ENCODE measurements around the gene B3GALT6.

The B3GALT6 gene

DNA sequence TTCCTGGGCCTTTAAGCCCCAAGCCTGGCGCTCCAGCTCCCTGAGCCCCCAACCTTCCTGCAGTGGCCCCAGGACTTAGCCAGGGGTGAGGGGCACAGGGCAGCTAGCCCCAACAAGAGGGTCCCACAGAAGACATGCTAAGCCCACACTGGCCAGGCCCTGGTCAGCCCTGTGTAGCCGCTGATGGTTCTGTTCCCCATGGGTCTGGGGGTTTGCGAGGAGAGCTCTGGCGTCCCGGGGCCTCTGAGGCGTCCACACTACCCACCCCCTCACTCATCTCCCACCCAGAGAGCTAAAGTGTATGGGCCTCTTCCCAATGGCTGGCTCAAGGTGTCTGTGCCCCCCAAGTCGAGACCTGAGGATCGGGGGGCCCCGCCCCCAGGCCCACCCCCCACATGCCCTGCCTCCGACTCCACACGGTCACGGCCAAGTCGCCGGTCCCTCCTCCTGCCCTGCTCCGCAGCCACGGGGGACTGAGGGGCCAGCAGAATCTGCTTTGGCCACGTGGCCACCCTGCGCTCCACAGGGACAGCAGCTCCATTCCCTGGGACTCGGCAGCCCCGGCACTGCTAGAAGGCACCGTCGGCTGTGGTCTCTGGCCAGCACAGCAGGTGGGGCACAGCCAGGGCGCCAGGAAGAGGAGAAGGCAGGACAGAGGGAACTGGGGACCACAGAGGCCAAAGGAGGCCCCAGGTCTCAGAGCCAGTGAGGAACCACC is 33.5 kb upstream of the B3GALT6 start:
- Mint-ChIP-seq H3K27me3 (no peaks in the 10 kb centered on the region), H3K4me1 (peaks cover 6% of the 10 kb centered on the region), H3K27ac (peak overlapping the region; percentile 35), H3K9me3 (no peaks in the 10 kb centered on the region), H3K4me3 (no peak overlapping the region), H3K36me3 (peaks cover 2% of the 10 kb centered on the region)

DNA sequence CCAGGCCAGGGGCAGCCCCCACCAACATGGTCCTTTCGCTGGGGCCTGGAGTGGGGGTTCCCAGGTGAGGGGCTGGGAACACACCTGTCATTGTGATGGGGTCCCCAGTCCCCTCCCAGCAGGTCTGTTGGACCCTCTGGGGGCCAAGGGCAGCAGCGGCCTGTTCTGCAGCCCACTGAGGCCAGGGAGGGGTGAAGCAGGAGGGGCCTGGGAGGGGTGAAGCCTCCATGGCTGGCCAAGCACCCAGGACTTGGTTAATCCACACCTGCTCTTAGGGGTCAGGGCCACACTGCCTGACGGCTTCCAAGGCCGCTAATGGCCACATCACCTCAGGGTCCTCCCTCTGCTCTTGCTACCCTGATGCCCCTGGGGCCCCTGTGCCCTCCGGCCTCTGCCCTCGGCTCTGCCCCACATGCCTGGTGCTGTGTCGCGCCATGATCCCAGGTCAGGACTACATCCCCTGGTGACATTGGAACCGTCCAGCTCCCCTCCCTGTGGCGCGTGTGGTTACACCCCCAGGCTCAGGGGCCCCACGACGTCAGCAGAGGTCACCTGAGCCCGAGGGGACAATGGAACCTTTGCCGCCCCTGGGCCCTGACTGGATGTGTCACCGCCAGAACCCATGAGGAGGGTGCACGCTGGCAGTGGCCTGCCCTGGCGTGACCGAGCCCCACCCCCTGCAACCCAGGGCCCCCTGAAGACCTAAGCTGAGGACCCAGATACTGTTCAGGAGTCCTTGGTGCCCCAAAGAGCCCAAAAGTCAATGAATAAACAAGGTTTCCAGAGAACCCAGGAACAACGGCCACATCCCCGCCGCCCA is 32.7 kb upstream of the B3GALT6 start:
- Mint-ChIP-seq H3K9me3 (no peaks in the 10 kb centered on the region), H3K4me3 (peak overlapping the region; percentile 60), H3K27me3 (no peaks in the 10 kb centered on the region), H3K4me1 (peaks cover 6% of the 10 kb centered on the region), H3K27ac (peak overlapping the region; percentile 62), H3K36me3 (peaks cover 2% of the 10 kb centered on the region)

DNA sequence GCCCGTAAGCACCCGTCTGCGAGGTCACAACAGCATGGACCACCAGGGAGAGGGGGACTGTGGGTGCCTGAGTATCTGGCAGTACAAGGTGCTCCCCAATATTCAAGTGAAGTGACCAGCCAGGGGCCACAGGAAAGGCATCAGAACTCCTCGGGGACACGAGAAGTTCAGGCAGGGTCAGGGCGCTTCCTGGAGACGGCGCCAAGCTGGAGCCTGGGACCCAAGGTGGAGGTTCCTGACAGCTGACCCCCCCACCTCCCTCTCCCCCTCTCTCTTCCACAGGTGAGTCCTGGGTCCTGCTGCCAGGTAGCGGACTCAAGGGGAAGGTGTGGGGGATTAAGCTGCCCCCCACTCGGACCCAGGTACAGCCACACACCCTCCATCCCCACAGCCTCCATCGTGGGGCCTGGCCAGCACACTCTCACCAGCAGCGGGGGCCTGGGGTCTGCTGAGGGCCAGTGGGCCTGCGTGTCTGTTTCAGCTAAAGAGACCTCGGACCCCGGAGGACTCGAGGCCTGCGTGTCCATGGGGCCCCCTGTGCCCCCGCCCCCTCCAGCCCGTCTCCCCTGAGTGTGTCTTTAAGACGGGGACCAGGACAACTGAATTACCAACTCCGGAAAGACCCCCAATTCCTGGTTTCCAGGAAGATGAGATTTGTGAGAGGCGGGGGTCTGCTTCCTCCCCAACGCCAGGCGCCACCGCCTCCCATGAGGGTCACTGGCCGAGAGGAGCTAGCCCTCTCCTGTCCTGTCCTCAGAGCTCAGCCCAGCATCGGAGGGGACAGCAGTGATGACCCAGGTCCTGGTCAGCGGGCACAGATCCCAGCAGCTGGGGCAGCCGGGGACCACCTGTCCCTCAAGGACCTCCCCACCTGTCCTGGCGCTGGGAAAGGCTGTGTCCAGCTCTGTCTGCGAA is 31.8 kb upstream of the B3GALT6 start:
- peaks cover 6% of the 10 kb centered on the region for H3K4me1 Mint-ChIP-seq
- H3K36me3 Mint-ChIP-seq = peaks cover under 1% of the 10 kb centered on the region
- no peaks in the 10 kb centered on the region for H3K27me3 Mint-ChIP-seq
- H3K27ac Mint-ChIP-seq = peak overlapping the region; percentile 86
- H3K4me3 Mint-ChIP-seq = peak overlapping the region; percentile 72
- no peaks in the 10 kb centered on the region for H3K9me3 Mint-ChIP-seq

DNA sequence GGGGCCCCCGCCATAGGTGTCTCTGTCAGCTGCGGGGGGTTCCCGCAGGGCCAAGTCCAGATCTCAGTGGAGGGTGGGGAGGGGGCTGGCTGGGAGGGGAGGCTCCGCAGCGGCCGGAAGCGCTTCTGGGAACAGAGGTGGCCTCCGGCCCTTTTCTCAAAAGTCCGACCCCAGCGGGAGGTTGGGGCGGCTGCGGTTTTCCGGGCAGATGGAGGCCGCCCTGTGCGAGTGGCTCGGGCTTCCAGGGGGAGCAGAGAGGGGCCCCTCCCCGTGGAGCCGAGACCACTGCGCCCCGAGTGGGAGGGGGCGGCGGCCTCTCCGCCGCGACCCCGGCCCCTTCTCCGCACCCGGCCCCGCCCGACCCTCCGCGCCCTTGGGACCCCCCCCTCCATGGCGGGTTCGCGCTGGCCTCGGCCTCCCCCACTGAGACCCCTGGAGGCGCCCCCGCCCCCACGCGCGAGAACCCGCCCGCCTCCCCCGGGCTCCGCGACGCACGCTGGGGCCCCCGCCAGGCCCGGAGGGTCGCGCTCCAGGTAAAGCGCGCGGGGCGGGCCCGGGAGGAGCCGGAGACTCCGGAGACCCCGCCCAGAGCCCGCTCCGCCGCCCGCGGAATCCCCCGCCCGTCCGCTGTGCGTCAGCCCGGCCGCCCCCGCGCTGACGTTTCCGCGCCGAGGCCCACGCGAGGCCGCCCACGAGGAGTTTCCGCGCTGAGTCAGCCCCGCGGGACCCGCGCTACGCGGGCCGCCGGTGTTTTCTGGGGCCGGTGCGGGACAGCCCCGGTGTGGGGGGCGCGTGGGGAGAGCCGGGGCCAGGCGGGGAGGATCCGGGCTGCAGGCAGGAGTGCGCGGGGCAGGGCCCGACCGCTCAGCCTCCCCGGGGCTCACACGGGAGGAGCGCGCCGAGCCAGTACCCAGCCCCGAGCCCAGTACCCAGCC is 30.9 kb upstream of the B3GALT6 start:
- H3K27me3 Mint-ChIP-seq = no peaks in the 10 kb centered on the region
- peaks cover 6% of the 10 kb centered on the region for H3K4me1 Mint-ChIP-seq
- H3K27ac Mint-ChIP-seq = no peak overlapping the region
- no peaks in the 10 kb centered on the region for H3K36me3 Mint-ChIP-seq
- no peaks in the 10 kb centered on the region for H3K9me3 Mint-ChIP-seq
- peak overlapping the region; percentile 72 for H3K4me3 Mint-ChIP-seq

DNA sequence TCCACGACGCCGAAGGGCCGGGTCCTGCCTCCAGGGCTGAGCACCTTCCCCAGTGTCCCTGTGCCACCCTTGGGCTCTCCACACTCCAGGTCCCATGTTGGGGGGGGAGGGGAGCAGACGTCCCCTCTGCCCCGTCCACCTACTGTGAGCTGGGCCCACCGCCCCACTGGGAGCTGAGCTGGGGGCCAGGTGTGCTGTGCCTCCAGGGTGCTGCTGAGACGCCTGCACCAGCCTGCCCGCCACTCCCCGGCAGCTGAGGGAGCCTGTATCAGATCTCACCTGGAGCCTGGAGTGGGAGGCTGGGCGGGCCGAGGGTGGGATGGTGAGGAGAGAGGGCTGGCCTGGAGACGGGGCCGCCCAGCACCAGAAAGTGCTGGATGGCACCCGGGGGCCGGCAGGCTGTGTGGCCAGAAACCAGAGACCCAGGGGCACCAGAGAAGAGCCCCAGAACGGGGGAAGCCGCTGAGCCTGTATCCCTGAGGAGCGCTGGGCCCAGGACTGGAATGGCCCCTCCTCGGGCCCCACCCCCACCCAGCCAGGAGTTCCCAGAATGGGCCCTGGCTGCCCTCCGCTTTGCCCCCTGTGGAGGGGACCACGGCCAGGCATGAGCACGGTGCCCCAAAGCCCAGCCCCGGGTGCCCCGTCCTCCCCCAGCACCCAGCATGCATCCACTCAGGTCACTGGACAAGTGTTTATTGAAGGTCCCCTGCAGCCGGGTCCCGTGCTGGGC is 29.0 kb upstream of the B3GALT6 start:
- Mint-ChIP-seq H3K27ac (no peak overlapping the region), H3K4me3 (no peak overlapping the region), H3K9me3 (no peaks in the 10 kb centered on the region), H3K27me3 (no peaks in the 10 kb centered on the region), H3K36me3 (no peaks in the 10 kb centered on the region), H3K4me1 (peaks cover 9% of the 10 kb centered on the region)

DNA sequence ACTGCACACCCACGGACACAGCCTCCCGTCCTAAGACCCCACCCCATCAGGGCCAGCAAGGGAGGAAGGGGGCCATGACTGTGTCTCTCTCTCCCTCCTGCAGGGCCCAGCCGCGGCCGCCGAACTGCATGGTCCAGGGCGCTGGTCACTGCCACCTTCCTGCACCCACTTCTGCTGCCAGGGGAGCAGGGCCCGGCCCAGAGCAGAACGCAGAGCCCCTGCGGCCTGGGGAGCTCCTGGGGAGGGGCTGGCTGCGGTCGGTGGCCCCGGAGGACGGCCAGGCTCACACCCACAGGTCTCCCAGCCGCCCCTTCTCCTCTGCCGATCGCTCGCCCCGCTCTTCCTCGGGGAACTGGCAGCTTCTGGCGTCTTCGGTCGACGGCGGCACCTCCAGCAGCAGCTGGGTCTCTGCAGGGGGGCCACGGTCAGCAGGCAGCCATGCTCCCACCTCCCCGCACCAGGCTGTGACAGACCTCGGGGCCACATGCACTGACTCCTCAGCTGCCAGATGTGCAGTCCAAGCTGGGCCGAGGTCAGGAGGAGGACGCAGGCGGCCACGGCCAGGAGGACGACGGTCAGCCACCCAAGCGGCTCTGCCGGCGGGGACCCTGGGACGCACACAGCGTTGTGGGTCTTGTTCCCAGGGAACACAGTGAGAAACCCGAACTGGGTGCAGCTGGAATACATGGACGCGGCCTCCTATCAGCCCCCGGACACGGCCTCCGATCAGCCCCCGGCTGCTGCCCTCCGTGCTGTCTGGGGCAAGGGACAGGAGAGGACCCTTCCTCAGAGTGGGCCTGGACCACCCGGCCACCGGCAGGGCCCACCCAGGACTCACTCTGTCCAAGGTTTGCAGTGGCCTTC is 28.2 kb upstream of the B3GALT6 start:
- Mint-ChIP-seq H3K27ac (peak overlapping the region; percentile 41), H3K36me3 (no peaks in the 10 kb centered on the region), H3K27me3 (no peaks in the 10 kb centered on the region), H3K4me3 (no peak overlapping the region), H3K9me3 (no peaks in the 10 kb centered on the region), H3K4me1 (peaks cover 16% of the 10 kb centered on the region)

DNA sequence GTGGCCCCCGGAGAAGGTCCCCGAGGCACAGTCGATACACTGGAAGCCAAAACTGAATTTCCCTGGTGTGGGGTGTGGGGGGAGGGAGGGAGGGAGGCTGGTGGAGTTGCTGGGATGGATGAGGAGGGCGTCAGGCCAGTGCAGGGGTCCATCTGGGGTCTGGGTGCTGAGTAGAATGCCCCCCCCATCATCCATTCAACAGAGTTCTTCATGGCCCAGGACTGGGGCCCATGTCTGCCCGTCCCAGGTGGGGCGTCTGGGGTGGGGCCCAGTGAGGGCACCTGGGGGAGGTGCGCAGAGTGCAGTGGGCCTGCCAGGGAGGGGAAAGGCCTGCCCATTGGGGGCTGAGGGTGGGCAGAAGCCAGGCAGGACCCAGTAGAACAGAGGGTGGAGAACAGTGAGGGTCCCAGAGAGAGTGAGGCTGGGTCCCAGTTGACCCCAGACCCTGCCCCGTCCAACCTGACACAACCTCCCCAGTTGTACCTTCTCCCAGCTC is 27.6 kb upstream of the B3GALT6 start:
- Mint-ChIP-seq H3K4me1 (peaks cover 19% of the 10 kb centered on the region), H3K27ac (no peak overlapping the region)

DNA sequence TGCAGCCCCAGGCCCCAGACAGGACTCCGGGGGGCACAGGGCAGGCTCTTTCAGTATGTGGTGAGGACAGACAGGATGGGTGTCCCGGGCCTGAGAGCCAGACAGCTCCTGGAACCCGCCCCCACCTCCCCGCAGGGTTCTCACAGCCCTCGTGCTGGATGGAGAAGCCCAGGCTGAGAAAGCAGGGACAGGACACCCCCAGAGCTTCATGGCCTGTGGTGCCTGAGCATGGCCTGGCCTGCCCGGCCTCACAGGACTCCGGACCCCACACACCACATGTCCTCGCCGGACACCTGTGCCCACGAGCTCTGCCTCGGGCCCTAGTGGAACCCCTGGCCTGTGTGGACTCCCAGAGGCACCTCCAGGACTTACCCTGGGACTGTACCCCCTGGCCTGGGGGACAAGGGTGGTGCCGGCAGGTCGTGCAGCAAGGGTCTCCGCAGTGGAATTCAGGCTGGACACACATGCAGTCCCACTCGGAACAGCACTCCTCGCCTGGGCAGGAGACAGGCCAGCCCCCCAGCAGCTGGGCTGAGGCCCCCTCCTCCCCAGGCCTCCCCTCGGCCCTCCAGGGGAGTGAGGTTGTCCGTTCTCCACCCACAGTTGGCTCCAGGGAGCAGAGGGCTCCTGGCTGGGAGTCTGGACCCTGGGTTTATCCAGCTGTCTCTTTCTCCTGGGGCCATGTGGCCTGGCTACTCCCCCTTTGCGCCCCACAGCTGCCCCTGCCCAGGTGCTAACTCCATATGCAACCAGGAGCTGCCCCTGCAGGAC is 26.9 kb upstream of the B3GALT6 start:
- Mint-ChIP-seq H3K36me3 (no peaks in the 10 kb centered on the region), H3K4me1 (peaks cover 22% of the 10 kb centered on the region)

More for the DNA sequence above, 27.6 kb upstream of the B3GALT6 start:
- Mint-ChIP-seq H3K36me3 (no peaks in the 10 kb centered on the region), H3K9me3 (no peaks in the 10 kb centered on the region), H3K27me3 (no peaks in the 10 kb centered on the region), H3K4me3 (peak overlapping the region; percentile 36)

DNA sequence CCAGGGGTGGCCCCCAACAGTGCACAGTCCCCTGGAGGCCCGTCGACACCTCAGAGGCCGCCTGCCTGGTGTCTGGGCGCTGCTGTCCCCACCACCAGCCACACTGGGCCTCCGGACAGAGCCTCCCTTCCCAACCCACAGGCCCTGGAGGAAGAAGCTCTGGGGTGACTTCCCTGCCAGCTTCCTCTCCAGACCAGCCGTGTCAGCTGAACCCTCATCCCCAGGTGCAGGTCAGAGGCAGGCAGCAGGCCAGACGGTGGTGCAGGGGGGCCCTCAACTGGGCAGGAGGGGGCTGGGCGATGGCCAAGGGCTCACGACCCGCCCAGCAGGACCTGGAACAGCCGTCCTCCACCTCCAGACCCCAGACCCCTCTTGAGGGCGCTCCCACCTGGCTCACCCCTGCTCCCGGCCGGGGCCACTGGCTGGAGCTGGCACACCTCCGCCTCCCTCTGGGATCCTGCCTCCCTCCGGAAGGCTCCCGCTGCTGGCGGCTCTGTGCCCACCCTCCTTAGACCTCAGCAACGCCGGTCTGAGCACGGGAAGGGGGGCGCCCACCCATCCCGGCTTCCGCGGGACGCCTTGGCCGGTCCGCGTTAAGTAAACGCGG is 26.2 kb upstream of the B3GALT6 start:
- H3K4me3 Mint-ChIP-seq = peak overlapping the region; percentile 77
- no peaks in the 10 kb centered on the region for H3K36me3 Mint-ChIP-seq
- no peaks in the 10 kb centered on the region for H3K27me3 Mint-ChIP-seq
- H3K4me1 Mint-ChIP-seq = peaks cover 17% of the 10 kb centered on the region
- H3K9me3 Mint-ChIP-seq = no peaks in the 10 kb centered on the region
- peak overlapping the region; percentile 62 for H3K27ac Mint-ChIP-seq

More for the DNA sequence above, 26.9 kb upstream of the B3GALT6 start:
- peak overlapping the region; percentile 62 for H3K27ac Mint-ChIP-seq
- no peaks in the 10 kb centered on the region for H3K27me3 Mint-ChIP-seq
- peak overlapping the region; percentile 77 for H3K4me3 Mint-ChIP-seq
- H3K9me3 Mint-ChIP-seq = no peaks in the 10 kb centered on the region

DNA sequence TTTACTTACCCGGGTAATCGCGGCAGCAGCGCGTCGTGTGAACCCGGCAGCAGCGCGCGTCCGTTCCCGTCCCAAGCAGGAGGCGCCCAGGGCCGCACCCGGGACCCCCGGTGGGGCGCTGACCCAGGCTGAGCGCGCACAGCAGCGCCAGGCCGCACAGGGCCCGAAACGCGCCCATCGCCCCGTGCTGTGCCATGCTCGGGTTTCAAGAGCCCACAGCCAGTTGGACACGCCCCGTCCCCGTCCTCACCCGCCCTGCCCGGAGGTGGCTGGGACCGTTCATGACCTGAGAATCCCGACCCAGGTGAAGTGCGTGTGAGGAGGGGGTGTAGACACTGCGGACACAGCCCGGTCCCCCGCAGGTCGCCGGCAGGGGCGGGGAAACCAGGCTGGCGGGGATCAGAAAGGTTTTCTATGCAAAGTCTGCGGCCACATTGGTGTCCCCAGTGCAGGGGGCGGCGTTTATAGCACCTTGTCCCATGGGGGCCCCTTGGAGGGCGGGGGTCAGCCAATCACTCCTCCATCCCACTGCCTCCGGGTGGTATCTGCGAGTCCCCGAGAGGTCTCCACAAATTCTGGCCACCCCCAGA is 25.6 kb upstream of the B3GALT6 start, which contains the start of gene TNFRSF18:
Gene TNFRSF18, minus strand, starts transcription at position 217 of the 590 bp plus-strand sequence. Its CDS starts 21 bp downstream, at position 196.
- Mint-ChIP-seq H3K9me3 (no peaks in the 10 kb centered on the region), H3K4me1 (peaks cover 20% of the 10 kb centered on the region), H3K27ac (peak within 1 kb of the TSS; percentile 62), H3K4me3 (peak within 1 kb of the TSS; percentile 77), H3K36me3 (peaks cover 2% of the 10 kb centered on the region), H3K27me3 (no peaks in the 10 kb centered on the region)

DNA sequence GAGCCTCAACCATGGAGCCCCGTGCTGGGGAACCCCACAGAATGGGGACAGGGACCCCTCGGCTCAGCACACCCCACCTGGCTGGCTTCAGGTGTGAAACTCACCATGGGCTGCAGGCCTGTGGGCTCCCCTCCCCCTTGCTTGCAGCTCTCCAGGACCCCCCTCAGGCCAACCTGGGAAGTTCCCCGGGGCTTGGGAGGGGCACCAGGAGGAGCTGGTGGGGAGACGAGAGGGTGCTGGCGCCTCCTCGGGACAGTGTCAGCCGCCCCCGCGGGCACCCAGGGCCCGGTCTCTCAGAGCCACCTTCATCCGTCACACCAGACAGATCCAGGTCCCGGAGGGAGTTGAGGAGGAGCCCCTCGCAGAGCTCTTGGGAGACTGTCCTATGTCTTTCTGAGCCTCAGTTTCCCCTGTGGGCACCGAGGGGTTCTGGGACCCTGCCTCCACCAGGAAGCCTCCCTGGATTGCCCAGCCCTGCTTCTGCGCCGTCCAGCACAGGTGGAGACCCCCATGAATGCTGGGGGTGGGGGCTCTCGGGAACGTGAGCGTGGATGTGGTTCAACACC is 25.0 kb upstream of the B3GALT6 start:
- no peaks in the 10 kb centered on the region for H3K27me3 Mint-ChIP-seq
- peaks cover 2% of the 10 kb centered on the region for H3K36me3 Mint-ChIP-seq
- no peaks in the 10 kb centered on the region for H3K9me3 Mint-ChIP-seq
- peaks cover 20% of the 10 kb centered on the region for H3K4me1 Mint-ChIP-seq
- peak overlapping the region; percentile 75 for H3K4me3 Mint-ChIP-seq
- no peak overlapping the region for H3K27ac Mint-ChIP-seq

DNA sequence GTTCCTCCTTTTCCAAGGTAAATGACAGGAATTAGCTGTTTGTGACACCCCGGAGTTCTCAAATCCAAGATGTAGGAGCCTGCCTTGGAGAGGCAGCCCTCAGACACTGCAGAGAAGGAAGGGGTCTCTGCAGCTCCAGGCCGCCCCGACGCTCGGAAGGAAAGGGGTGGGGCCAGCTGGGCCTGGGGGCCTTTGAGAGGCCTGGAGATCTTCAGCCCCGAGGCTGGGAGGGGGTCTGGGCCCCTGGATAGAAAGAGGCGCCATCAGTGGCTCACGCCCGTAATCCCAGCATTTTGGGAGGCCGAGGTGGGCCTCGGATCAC is 24.5 kb upstream of the B3GALT6 start:
- Mint-ChIP-seq H3K4me1 (peaks cover 20% of the 10 kb centered on the region), H3K27me3 (no peaks in the 10 kb centered on the region), H3K36me3 (peaks cover 2% of the 10 kb centered on the region), H3K9me3 (no peaks in the 10 kb centered on the region), H3K4me3 (peak overlapping the region; percentile 86), H3K27ac (no peak overlapping the region)
